22Rv1 (cell line): Measurements from ENCODE around the gene DHCR24.
"Not testable (repeated sequence)": the region's sequence is repeated elsewhere in the genome, so short reads cannot be mapped to it uniquely, and the experiment has no call there.

Source experiments
- CTCF ChIP-seq: fragments of 450-650 bp; IDR thresholded peaks from 2 replicates; pipeline ENCODE4 v1.5.1; 2017; ENCODE audit warnings: mild to moderate bottlenecking
- ZFX ChIP-seq: fragments of 450-650 bp; IDR thresholded peaks from 2 replicates; pipeline ENCODE4 v1.6.1; 2017; ENCODE audit warnings: antibody characterized with exemption, borderline replicate concordance

- not testable (repeated sequence) for TF ChIP-seq CTCF, ZFX
These were observed 5.4 kb downstream of the DHCR24 start for GRCh38 chr1:54881604-54882003.
